ENCODE data around the gene CIC. TPM values are rescaled to one million over a fixed set of nuclear protein-coding genes. Genes with fewer than 3 reads are reported as not detected.
A peak's percentile ranks its signal among the peaks of the same experiment; 100 is the strongest.

Gene CIC
- total and polyA plus RNA-seq, 2 experiments from 2014 or later, result 18.1 to 55.5 TPM

DNA sequence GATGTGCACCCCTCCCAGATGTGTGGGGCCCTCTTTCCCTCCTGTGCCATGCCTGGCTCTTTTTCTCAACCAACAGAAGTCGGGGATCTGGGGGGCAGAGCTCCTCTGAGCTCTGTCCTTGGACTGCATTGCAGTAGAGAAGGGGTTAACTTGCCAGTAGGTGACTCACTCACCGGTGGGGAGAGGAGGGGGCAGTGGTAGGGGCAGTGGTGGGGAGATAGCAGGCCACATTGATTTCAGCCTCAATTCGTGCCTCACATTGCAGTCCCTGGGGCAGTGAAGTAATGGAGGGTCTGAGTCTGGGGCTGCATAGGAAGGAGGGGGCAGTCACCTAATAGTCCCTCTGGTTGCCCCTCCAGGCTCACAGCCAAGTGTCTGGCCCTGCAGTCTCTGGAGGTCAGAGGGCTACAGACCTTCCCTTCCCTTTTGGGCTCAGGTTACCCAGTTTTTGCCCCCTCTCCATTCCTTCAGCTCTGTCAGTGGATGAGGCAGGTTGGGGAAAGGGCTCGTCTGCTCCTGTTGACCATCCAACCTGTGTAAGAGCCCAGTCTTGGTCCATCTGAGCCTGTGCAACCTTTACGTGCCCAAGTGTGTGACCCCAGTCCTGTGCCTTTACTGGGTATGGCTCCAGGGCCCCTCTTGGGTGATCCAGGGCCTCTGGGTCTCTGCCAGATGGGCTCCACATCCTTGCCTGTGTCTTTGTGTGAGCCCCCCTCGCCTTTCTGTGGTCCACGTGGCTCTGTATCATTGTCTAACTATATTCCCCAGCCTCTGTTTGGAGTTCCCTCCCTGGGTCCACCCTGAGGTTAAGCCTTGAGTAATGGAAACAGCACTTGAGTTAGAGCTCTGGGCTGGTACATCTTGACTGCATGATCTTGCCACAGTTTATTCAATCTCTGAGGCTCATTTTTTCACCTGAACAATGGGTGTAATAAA, 13.0 kb downstream of the CIC start:
- Histone ChIP-seq H3K36me3 (peaks cover under 1% of the 10 kb centered on the region), H3K9me3 (ENCODE audit: low read depth) (no peaks in the 10 kb centered on the region), H3K27me3 (no peaks in the 10 kb centered on the region), H3K4me3 (peak overlapping the region; percentile 91), H3K27ac (peak overlapping the region; percentile 81), H3K4me1 (ENCODE audit: low read depth) (peaks cover 52% of the 10 kb centered on the region)
- TF ChIP-seq, protein P1, sequence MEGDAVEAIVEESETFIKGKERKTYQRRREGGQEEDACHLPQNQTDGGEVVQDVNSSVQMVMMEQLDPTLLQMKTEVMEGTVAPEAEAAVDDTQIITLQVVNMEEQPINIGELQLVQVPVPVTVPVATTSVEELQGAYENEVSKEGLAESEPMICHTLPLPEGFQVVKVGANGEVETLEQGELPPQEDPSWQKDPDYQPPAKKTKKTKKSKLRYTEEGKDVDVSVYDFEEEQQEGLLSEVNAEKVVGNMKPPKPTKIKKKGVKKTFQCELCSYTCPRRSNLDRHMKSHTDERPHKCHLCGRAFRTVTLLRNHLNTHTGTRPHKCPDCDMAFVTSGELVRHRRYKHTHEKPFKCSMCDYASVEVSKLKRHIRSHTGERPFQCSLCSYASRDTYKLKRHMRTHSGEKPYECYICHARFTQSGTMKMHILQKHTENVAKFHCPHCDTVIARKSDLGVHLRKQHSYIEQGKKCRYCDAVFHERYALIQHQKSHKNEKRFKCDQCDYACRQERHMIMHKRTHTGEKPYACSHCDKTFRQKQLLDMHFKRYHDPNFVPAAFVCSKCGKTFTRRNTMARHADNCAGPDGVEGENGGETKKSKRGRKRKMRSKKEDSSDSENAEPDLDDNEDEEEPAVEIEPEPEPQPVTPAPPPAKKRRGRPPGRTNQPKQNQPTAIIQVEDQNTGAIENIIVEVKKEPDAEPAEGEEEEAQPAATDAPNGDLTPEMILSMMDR (IDR thresholded peaks at IDR 0.05; ENCODE audit: low read depth, low read length), result no peak
- DNase-seq (ENCODE audit: low read depth in 1 of 2, low spot score in 1 of 2), result peak in 1 of 2 donors; percentile 56

DNA sequence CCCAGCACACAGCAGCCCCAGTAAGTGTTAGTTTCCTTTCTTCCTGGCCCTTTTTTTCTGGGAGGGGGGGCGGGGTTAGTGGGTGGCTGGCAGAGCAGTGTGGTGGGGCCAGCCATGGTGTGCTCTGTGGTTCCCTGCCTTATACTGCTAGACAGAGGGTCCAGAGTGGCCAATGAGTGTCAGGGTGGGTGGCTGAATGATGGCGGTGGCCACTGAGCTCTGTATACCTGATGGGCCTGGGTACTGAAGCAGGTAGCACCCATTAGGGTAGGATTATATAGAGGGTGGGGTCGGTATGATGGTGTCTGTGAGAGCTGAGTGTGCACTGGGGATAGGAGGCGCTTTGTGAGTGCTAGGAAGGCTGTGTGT, 13.8 kb downstream of the CIC start:
- no peaks in the 10 kb centered on the region for H3K27me3 ChIP-seq
- H3K4me1 ChIP-seq (ENCODE audit: low read depth), result peaks cover 46% of the 10 kb centered on the region
- H3K36me3 ChIP-seq, result peaks cover 6% of the 10 kb centered on the region
- TF ChIP-seq, protein P1 (IDR thresholded peaks at IDR 0.05; ENCODE audit: low read depth, low read length), result no peak
- peak overlapping the region; percentile 81 for H3K27ac ChIP-seq
- no peak for DNase-seq (ENCODE audit: low read depth in 1 of 2, low spot score in 1 of 2)
- H3K9me3 ChIP-seq (ENCODE audit: low read depth), result no peaks in the 10 kb centered on the region
- no peak overlapping the region for H3K4me3 ChIP-seq

DNA sequence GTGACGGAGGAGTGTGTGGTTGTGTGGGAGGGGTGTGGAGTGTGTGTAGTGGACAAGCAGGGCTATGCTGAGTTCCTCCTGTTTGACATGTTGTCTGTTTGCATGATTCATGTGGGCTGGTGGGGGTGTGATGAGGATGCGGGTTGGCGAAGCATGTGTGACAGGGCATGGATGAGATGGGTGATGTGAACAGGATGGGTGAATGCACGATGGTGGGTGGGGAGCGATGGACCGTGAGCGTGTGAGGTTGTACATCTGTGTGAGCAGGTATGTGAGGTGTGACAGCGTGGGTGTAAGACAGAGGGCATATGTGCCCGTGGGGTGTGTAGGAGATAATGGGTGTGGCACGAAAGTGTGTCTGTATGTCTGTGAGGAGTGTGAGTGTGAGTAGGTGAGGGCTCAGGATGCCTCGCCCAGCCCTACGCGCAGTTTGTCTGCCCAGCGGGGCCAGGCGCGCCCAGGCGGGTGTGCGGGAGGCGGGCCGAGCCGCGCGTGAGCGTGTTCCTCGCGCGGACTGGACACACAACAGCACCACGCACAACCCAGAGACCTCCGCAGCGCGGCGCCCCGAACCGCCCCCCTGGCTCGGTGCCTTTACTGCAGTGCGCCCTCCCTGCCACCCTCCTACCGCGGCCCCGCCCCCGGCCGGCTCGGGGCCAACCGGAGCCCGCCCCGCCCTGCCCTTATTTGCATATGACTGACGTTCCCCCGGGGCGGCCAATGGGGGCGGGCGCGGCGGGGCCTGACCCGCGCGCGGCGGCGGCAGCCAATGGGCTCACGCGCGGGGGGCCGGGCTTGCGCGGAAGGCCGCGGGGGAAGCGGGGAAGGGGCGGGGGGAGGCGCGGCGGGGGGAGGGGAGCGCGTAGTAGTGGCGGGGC, 14.4 kb downstream of the CIC start:
- Histone ChIP-seq H3K36me3 (peaks cover 12% of the 10 kb centered on the region), H3K27ac (peak overlapping the region; percentile 94), H3K4me3 (peak overlapping the region; percentile 44), H3K27me3 (no peaks in the 10 kb centered on the region), H3K9me3 (ENCODE audit: low read depth) (no peaks in the 10 kb centered on the region), H3K4me1 (ENCODE audit: low read depth) (peaks cover 41% of the 10 kb centered on the region)
- TF ChIP-seq, protein P1 (IDR thresholded peaks at IDR 0.05; ENCODE audit: low read depth, low read length), result no peak
- peak; percentile 97 for DNase-seq (ENCODE audit: low read depth in 1 of 2, low spot score in 1 of 2)

DNA sequence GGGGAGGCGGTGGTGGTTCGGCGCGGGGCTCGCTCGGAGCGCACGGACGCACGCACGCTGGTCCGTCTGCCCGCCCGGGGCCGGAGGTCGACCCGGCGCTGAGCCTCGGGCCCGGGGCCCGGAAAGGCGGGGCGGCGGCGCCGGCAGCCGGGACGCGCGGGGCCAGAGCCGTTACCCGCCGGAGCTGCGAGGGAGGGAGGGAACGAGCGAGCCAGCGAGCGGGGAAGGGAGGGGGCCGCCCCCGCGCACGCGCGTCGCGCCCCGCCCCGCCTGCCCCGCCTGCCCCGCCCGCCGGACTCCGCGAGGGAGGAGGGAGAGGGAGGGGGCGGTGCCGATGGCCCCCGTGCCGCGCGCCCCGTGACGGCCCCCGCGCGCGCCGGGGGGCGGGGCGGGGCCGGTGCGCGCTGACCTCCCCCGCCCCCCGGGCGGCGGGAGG, 15.0 kb downstream of the CIC start:
- H3K4me1 ChIP-seq (ENCODE audit: low read depth), result peaks cover 35% of the 10 kb centered on the region
- peak overlapping the region; percentile 44 for H3K4me3 ChIP-seq
- H3K27me3 ChIP-seq, result no peaks in the 10 kb centered on the region
- no peaks in the 10 kb centered on the region for H3K9me3 ChIP-seq (ENCODE audit: low read depth)
- H3K36me3 ChIP-seq, result peaks cover 16% of the 10 kb centered on the region
- peak overlapping the region; percentile 94 for H3K27ac ChIP-seq
- peak; percentile 85 to 88 for DNase-seq (ENCODE audit: low read depth in 1 of 2, low spot score in 1 of 2)
- TF ChIP-seq, protein P1 (IDR thresholded peaks at IDR 0.05; ENCODE audit: low read depth, low read length), result no peak

DNA sequence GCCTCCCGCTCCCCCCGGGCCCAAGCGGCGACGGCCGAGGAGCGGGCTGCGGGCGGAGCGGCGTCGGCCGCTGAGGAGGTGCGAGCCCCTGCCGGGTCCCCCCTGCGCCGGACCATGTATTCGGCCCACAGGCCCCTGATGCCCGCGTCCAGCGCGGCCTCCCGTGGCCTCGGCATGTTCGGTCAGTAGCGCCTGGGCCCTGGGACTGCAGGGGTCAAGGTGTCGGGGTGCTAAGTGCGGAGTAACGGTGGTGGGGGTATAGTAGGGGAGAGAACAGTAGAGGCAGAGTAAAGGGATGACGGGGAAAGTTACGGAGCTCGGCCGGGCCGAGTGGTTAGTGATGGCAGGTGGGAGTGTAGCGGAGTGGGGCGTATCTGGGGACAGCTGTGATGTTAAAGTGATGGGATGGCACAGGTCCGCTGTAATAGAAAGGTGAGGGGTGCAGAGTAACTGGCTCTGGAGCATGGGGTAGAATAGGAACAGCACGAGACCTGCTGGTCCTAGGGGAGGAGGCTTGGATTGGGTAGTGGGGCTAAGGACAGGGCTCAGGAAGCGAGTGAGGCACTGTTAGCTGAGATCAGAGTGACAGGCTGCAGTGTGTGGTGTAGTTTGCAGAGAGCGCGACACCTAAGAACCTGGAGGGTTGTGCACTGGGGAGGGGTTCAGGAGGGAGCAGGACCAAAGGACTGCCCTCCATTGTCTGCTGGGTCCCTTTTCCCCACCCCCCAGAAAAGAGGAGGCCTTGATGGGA, 15.7 kb downstream of the CIC start:
- peak in 1 of 2 donors; percentile 38 for DNase-seq (ENCODE audit: low read depth in 1 of 2, low spot score in 1 of 2)
- H3K9me3 ChIP-seq (ENCODE audit: low read depth), result no peaks in the 10 kb centered on the region
- H3K27me3 ChIP-seq, result no peaks in the 10 kb centered on the region
- H3K27ac ChIP-seq, result peak overlapping the region; percentile 71
- H3K4me3 ChIP-seq, result peak overlapping the region; percentile 82
- H3K4me1 ChIP-seq (ENCODE audit: low read depth), result peaks cover 31% of the 10 kb centered on the region
- TF ChIP-seq, protein P1 (IDR thresholded peaks at IDR 0.05; ENCODE audit: low read depth, low read length), result no peak
- H3K36me3 ChIP-seq, result peaks cover 21% of the 10 kb centered on the region
